ENCODE results near the gene CACNA1H. TPM values are rescaled to one million over a fixed set of nuclear protein-coding genes. Genes with fewer than 3 reads are reported as not detected.
"Not testable (repeated sequence)": the region's sequence is repeated elsewhere in the genome, so short reads cannot be mapped to it uniquely, and the experiment has no call there.

The CACNA1H gene
- total RNA-seq, 1 donor from 2014 or later, result 10.9 TPM

DNA sequence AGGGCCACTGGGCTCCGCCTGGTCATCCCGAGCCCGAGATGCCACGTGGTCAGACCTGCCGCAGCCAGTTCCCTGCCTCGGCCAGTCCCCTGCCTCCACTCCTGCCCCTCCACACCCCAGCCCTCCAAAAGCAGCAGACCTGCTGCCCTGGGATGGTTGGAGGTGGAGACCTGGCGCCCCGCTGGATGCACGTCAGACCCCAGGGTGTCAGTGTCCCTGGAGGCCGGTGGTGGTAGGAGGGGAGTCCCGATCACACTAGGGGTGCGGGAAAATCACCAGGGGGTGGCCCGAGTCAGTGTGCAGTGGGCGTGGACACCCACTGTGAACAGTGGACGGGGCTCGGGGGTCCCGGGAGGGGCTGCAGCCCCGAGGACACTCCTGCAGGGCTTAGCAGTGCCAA is 45.3 kb downstream of the CACNA1H start:
- H3K27ac ChIP-seq, result no peak overlapping the region
- no peaks in the 10 kb centered on the region for H3K36me3 ChIP-seq
- intact Hi-C loops (cut with DNase I), result no loop called here
- H3K27me3 ChIP-seq, result no peaks in the 10 kb centered on the region
- H3K4me3 ChIP-seq, result no peak overlapping the region
- no peak for DNase-seq
- H3K9me3 ChIP-seq, result no peaks in the 10 kb centered on the region
- TF ChIP-seq, protein P1, sequence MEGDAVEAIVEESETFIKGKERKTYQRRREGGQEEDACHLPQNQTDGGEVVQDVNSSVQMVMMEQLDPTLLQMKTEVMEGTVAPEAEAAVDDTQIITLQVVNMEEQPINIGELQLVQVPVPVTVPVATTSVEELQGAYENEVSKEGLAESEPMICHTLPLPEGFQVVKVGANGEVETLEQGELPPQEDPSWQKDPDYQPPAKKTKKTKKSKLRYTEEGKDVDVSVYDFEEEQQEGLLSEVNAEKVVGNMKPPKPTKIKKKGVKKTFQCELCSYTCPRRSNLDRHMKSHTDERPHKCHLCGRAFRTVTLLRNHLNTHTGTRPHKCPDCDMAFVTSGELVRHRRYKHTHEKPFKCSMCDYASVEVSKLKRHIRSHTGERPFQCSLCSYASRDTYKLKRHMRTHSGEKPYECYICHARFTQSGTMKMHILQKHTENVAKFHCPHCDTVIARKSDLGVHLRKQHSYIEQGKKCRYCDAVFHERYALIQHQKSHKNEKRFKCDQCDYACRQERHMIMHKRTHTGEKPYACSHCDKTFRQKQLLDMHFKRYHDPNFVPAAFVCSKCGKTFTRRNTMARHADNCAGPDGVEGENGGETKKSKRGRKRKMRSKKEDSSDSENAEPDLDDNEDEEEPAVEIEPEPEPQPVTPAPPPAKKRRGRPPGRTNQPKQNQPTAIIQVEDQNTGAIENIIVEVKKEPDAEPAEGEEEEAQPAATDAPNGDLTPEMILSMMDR (IDR thresholded peaks at IDR 0.05), result no peak
- no peak for ATAC-seq
- no peaks in the 10 kb centered on the region for H3K4me1 ChIP-seq

DNA sequence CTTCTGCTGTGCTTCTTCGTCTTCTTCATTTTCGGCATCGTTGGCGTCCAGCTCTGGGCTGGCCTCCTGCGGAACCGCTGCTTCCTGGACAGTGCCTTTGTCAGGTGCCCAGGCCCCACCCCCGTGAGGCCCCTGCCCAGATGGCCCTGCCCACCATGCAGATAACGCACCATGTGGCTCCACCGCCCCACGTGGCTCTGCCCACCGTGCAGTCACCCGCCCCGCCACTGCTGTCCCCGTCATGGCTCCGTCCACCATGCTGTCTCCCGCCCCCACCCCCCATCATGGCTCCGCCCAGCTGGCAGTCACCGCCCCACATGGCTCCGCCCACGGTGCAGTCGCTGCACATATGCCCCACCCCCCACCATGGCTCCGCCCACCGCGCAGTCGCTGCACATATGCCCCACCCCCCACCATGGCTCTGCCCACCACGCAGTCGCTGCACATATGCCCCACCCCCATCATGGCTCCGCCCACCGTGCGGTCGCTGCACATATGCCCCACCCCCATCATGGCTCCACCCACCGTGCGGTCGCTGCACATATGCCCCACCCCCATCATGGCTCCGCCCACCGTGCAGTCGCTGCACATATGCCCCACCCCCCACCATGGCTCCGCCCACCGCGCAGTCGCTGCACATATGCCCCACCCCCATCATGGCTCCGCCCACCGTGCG is 45.9 kb downstream of the CACNA1H start:
- H3K27me3 ChIP-seq; DNase-seq; H3K36me3 ChIP-seq; ATAC-seq; H3K27ac ChIP-seq; H3K4me3 ChIP-seq; intact Hi-C loops (cut with DNase I); H3K9me3 ChIP-seq; H3K4me1 ChIP-seq: not testable (repeated sequence)

DNA sequence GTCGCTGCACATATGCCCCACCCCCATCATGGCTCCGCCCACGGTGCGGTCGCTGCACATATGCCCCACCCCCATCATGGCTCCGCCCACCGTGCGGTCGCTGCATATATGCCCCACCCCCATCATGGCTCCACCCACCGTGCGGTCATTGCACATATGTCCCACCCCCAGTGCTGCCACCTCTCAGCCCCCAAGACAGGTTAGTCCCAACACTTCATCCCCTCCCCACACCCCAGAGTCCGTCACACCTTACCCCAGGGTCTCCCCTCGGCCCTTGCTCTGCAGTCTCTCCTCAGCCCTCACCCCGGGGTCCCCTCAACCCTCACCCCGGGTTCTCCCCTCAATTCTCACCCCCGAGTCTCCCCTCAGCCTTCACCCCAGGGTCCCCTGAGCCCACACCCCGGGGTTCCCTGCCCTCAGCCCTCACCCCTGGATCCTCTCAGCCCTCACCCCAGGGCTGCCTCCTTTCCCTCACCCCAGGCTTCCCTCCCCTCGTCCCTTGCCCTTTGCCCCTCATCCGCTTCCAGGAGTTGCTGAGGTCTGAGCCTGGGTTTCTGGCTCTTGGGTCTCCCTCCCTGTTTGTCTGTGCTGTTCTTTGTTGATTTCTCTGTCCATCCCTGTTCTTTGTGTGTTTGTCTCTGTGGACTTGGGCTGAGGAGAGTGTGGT is 46.6 kb downstream of the CACNA1H start:
- H3K27me3 ChIP-seq, result no peaks in the 10 kb centered on the region
- TF ChIP-seq, protein P1 (IDR thresholded peaks at IDR 0.05), result no peak
- DNase-seq, result no peak
- H3K9me3 ChIP-seq, result no peaks in the 10 kb centered on the region
- H3K36me3 ChIP-seq, result no peaks in the 10 kb centered on the region
- ATAC-seq, result no peak
- no peak overlapping the region for H3K27ac ChIP-seq
- H3K4me1 ChIP-seq, result no peaks in the 10 kb centered on the region
- no peak overlapping the region for H3K4me3 ChIP-seq
- intact Hi-C loops (cut with DNase I), result no loop called here

DNA sequence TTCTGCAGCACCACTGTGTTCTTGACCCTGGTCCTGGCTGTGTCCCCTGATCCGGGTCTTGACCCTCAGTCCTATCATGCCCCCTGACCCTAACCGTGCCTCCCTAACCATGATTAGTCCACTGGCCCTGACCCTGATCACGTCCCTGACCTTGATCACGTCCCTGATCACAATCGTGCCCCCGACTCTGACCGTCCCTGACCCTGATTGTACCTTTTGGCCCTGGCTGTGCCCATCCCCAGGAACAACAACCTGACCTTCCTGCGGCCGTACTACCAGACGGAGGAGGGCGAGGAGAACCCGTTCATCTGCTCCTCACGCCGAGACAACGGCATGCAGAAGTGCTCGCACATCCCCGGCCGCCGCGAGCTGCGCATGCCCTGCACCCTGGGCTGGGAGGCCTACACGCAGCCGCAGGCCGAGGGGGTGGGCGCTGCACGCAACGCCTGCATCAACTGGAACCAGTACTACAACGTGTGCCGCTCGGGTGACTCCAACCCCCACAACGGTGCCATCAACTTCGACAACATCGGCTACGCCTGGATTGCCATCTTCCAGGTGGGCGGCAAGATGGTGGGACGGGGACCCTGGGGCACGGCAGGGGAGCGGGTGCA is 47.2 kb downstream of the CACNA1H start:
- Histone ChIP-seq H3K27ac (no peak overlapping the region), H3K9me3 (no peaks in the 10 kb centered on the region), H3K27me3 (no peaks in the 10 kb centered on the region), H3K4me3 (no peak overlapping the region), H3K36me3 (no peaks in the 10 kb centered on the region), H3K4me1 (no peaks in the 10 kb centered on the region)
- DNase-seq (no peak), ATAC-seq (no peak)
- intact Hi-C loops (cut with DNase I), result no loop called here
- TF ChIP-seq, protein P1 (IDR thresholded peaks at IDR 0.05), result no peak

DNA sequence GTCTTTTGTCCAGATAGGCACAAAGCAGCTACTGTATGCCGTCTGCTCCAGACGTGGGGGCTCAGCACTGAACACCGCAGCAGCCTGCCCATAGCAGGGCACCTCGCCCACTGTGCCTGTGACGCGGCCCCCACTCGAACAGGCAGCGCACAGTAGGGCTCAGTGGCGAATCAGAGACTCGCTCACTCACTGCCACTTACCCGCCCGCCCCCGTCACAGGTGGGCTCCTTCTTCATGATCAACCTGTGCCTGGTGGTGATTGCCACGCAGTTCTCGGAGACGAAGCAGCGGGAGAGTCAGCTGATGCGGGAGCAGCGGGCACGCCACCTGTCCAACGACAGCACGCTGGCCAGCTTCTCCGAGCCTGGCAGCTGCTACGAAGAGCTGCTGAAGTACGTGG is 48.5 kb downstream of the CACNA1H start:
- H3K27ac ChIP-seq, result no peak overlapping the region
- H3K27me3 ChIP-seq, result no peaks in the 10 kb centered on the region
- H3K4me1 ChIP-seq, result no peaks in the 10 kb centered on the region
- DNase-seq (no peak), ATAC-seq (no peak)
- no peaks in the 10 kb centered on the region for H3K9me3 ChIP-seq
- intact Hi-C loops (cut with DNase I), result no loop called here
- no peaks in the 10 kb centered on the region for H3K36me3 ChIP-seq
- TF ChIP-seq, protein P1 (IDR thresholded peaks at IDR 0.05), result no peak
- no peak overlapping the region for H3K4me3 ChIP-seq

DNA sequence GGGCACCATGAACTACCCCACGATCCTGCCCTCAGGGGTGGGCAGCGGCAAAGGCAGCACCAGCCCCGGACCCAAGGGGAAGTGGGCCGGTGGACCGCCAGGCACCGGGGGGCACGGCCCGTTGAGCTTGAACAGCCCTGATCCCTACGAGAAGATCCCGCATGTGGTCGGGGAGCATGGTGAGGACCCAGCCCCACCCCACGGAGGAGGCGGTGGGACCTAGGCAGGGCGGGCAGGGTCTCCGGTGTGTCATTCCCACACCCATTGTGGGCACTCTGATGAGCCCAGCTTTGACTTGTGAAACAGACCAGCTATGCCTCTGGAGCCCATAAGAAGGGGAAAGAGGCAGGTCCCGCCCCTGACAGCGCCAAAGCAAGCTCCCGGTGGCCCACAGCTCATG is 49.4 kb downstream of the CACNA1H start:
- intact Hi-C loops (cut with DNase I), result no loop called here

More for the DNA sequence above, 49.4 kb downstream of the CACNA1H start:
- Histone ChIP-seq H3K27me3 (no peaks in the 10 kb centered on the region), H3K27ac (no peak overlapping the region), H3K9me3 (no peaks in the 10 kb centered on the region), H3K4me3 (no peak overlapping the region), H3K36me3 (no peaks in the 10 kb centered on the region), H3K4me1 (no peaks in the 10 kb centered on the region)
- no peak for DNase-seq
- TF ChIP-seq, protein P1 (IDR thresholded peaks at IDR 0.05), result no peak
- ATAC-seq, result no peak
